LNCAP (cell line): ENCODE measurements around the gene DGKG.

Source experiments
- CTCF ChIP-seq: fragments of 450-650 bp; IDR thresholded peaks from 2 replicates; pipeline ENCODE4 v1.5.1; 2017; ENCODE audit warnings: mild to moderate bottlenecking

The DGKG gene

DNA sequence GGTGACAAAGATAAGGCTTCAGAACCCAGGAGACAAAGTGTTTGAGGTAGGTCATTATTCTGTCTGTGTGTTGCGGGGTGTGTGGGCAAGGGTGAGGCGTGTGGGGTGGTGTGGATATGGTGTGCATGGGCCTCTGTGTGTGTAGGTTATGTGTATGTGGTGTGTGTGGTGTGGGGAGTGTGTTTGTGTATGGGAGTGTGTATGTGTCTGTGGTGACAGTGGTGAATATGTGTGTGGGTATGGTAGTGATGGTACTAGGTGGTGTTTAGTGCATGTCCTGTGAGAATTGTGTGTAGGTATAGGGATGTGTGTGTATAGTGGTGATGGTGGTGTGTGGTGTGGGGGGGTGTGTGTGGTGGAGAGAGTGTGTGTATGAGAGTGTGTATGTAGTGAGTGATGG lies 236.9 kb downstream of the DGKG start:
- no peak for TF ChIP-seq CTCF

DNA sequence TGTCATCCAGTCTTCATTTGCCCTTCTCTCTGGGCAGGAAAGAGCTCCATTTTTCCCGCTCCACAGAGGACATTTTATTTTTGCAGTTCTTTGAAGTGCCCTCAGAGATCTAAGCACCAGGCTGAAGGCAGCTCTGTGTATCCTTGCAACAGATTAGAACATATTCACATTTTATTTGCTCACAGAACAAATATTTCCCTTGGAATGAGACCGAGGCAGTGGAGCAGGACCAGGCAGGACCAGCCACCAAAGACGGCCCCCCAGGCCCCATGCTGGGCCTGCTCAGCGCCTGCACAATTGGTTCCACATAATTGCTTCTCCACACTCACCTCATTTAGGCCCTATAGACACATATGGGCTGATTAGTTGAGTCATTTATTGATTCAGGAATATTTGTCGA lies 237.4 kb downstream of the DGKG start:
- TF ChIP-seq CTCF, result no peak

- no peak for TF ChIP-seq CTCF
These were observed 239.0 kb downstream of the DGKG start for GRCh38 chr3:186123012-186123411.

DNA sequence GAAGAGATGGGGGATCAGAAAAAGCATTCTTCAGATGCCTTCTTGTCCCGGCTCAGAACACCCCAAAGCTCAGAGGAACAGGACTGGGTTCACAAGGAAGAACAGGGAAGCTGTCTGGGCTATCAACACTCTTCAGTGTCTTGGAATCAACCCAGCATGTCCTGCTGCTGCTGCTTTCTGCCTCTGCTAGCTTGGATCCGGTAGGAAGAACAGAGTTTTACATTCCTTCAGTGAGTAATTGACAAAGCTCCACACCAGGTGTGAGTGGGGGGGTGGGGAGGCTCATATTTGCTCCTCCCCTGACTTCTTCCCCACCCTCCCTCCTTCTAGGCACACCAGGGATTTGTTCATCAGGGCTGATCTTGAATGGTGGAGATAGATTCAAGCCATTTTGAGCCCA lies 240.1 kb downstream of the DGKG start:
- no peak for TF ChIP-seq CTCF

DNA sequence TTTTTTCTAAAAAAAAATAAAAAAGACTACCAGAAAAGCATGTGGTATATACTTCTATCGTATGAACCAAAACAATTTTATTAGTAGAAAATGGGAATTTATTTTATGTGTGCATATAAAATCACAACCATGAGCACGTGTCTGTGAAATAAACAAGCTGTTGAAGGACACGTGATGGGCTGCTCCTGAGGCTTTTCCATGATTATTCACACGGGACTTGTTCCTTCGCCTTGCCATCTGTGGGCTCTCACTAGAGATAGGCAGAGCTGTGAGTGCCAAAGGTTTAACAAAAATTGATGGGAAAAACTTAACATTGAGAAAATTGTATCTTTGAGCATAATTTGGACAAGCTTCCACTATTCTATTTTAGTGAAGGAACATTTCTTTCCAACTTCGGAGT lies 240.8 kb downstream of the DGKG start:
- no peak for TF ChIP-seq CTCF

DNA sequence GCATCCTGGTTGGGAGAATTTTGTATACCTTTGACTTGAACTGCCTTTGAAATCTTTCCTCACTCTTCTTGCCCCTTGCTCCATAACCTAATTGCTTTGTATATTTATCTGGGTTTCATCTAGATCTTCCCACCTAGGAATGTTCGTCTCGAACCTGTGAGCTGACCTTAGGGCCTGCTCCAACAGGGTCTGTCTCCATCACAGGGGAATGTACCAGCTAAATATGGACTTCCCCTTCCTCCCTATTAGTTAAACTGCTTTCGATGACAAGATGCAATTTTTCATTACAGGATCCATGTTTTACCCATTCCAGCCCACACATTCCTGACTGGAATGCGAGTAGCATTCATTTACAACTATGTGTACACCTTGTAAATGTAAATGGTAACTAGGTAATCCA lies 242.5 kb downstream of the DGKG start:
- TF ChIP-seq CTCF, result no peak

GRCh38 chr3:186118692-186119091 lies 243.3 kb downstream of the DGKG start:
- TF ChIP-seq CTCF, result no peak

DNA sequence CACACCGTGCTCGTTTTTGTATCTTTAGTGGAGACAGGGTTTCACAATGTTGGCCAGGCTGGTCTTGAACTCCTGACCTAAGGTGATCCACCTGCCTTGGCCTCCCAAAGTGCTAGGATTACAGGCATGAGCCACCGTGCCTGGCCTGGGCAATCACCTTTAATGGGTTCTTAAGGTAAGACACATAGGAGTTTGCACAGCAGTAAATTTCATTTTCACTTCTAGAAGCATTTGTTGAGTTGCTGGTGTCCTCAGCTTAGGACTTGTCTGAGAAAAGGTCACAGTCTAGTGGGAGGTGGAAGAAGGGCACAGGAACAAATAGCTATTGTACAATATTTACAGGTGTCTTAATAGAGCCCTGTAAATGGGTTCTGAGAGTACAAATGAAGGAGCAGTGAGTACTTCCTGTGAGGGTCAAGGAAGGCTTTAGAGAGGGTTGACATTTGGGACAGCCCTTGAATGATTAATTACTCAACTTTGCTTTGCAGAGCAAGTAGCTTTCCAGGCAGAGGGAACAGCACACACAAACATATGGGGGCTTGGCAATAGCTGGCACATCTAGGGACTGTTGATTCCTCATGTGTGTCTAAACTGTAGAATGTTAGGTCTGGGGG lies 244.4 kb downstream of the DGKG start:
- no peak for TF ChIP-seq CTCF
